RKO (cell line): ENCODE data around the gene RND3.
A peak's percentile ranks its signal among the peaks of the same experiment; 100 is the strongest.

Source experiments
- DNase-seq: peaks from one replicate; pipeline ENCODE4 v3.0.0-alpha.2; 2016; ENCODE audit warnings: low spot score

Gene RND3

GRCh38 chr2:150487537-150488429 is at the start of gene RND3:
TSS of gene RND3 (minus strand) at chr2:150487667. CDS start at chr2:150487417, 250 bp downstream.
- DNase-seq = peak; percentile 97

- no peak for DNase-seq
Measured at GRCh38 chr2:150535176-150535575, 47.7 kb upstream of the RND3 start.

- no peak for DNase-seq
Measured at GRCh38 chr2:150532879-150533278, 45.4 kb upstream of the RND3 start.

DNA sequence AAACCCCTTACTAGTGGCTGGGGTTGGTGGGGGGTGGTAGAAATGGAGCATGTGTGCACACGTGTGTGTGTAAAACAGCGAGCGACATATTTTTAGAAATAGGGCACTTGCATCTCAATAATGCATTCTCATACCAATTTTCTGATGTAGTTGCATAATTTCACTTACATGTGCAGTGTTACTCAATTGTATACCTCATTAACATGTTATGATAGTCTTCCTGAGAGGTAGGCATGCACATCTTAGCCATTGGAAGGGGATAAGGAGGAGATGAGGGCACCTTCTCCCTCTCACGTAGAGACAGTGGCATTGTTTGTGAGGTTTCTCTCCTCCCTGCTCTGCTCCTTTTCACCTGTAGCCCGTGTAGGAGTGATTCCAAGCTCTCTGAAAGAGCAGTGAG is 44.6 kb upstream of the RND3 start:
- DNase-seq = no peak

DNA sequence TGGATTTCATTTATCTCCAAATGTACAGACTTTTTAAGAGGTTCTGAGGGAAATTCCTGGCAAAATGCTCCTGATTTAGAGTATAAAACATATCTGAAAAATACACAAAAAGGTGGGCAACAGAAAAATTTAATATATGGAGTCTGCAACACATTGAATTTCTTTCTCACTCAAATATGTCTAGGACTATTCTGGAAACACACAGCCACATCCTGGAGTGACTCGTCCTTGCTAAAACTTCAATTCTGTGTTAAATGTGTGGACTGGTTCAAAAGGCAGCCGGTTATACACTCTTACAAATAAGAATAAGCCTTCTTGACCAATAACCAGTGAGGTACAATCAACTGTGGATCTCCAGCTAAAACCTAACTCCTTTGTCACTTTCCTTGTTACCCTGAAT is 44.1 kb upstream of the RND3 start:
- no peak for DNase-seq

DNA sequence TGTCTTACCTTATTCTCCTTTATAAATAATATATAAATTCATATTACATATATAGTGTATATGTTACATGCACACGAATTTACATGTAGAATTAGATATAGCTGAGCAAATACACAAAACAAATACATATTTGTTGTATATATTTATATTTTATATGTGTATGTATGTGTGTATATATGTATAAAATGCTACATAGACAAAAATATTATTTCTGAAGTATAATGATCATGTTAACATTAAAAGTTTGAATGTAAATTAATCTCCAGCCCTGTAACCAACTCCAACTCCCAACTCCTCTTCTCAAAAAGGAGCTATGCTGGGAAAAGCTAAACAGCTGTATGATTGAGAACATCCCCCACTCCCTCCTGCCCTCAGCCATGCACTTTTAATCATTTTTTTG is 42.7 kb upstream of the RND3 start:
- no peak for DNase-seq

GRCh38 chr2:150528861-150529801 is 41.7 kb upstream of the RND3 start:
- DNase-seq = no peak

DNA sequence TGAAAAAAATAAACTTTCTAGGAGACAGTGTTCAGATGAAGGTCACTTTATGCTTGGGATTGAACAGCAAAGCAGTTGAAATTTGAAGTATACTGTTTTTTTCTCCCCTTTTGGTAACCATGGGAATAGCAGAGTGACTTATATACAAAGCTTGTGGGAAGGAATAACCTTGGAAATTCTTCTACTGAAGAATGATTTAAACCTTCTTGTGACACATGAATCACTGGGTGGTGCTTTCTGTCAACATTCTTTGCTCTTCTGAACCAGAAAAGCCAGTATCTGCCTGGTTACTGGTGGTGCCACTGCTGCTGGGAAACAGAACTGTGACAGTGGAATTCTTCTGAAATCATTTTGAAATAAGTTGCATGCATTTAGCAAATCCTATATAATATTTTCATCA is 39.4 kb upstream of the RND3 start:
- peak; percentile 62 for DNase-seq

GRCh38 chr2:150526006-150526405 is 38.5 kb upstream of the RND3 start:
- DNase-seq = no peak

DNA sequence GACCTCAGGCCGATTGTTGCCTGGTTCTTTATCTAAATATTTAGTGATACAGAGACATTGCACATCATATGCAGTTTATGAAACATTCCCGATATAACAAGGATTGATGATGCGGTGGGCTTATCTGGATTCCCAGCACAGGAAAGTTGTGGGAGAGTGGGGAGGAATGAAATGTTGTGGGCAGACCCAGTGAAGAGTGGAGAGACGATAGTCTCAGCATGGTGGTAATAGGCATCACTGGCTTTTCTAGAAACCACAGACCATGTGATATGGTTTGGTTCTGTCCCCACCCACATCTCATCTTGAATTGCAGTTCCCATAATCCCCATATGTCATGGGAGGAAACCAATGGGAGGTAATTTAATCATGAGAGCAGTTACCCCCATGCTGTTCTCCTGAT is 34.8 kb upstream of the RND3 start:
- DNase-seq = no peak

GRCh38 chr2:150520887-150521664 is 33.6 kb upstream of the RND3 start:
- DNase-seq = no peak

DNA sequence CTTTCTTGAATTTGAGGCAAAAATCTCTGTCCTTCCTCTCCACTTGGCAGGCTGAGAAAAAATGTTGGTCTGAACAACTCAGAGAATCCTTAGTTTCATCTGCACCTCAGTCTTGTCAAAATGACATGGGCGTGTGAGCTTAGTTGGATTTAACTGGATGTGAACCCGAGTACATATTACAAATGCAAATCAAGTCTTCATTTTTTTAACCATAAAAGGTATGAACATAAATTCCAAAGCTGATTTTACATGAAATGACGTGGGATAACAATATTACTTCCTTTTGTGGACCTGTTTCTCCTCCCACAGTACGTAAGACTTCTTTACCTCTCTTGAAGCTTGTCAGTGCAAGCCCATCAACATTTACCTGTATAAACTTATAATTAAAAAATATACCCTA is 32.6 kb upstream of the RND3 start:
- DNase-seq = no peak

DNA sequence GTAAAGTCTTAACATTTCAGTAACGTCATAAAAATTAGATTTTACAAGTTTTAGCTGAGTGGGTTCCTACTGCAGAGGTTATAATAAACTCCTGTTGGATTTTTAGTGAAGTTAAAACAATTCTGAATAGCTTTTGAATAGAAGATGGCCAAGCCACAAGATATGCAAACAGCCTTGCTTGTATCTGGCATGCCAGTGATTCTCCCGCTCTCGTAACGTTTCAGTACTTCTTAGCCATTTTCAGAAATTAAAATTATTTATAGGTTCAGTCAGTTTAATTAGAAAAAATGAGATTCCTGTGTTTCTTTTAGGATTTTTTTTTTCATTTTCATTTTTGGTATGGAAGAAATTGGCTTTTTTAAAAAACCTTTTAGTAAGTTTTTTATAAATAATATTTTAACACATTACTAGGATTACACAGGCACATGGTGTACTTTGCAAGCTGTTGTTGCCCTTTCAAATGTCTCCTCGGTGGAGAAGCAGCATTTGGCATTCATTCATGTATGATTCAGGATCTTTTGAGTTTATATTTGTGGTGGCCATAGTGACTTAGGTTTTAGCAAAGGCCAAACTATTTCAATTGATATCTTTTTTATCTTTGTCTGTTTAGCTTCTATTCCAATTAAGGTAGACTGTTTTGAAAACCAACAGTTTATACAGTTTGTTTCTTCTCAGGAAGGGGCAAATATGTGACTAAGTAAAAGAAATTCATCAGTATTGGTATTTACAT is 30.6 kb upstream of the RND3 start:
- no peak for DNase-seq

- no peak for DNase-seq
Measured at GRCh38 chr2:150513647-150514046, 26.2 kb upstream of the RND3 start.

- no peak for DNase-seq
Measured at GRCh38 chr2:150508497-150509137, 21.1 kb upstream of the RND3 start.

DNA sequence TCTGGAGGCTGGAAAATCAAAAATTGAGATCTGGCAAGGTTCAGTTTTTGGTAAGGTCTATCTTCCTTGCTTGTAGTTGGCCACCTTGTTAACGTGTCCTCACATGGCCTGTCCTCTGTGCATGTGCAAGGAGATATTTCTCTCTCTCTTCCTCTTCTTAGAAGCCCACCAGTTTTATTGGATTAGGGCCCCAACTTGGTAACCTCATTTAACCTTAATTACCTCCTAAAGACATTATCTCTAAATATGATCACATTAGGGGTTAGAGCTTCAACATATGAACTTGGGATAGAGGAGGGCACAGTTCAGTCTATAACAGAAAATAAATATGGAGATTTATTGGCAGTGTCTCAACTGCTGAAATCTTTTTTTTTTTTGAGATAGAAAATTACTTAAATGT is 19.6 kb upstream of the RND3 start:
- no peak for DNase-seq

GRCh38 chr2:150505178-150505577 is 17.7 kb upstream of the RND3 start:
- DNase-seq = no peak

DNA sequence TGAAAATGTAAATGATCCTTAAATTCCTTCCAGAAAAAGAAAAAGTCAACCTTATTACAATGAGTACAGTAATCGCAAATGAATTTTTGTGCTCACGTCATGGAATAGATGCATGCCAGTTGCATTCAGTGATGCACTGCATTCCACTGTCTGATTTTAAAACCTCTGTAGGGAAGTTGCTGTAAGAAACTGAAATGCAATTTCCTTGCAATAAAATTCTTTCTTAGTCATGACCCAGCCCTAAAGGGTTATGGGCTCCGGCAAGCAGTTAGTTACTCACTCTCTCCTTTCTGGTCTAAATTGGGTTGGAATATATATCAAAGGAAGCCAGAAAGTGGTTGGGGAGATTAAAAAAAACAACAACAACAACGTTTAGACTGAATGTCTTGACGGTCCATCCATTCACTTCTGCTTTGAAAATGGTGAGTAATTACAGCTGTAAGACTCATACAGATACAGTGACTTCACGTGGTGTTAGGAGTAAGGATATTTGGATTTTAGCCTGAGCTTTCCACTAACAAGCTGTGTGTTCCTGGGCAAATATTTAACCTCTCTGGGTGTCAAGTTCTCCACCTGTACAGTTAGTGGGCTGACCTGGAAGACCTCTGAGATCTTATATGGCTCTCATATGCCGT is 8.6 kb upstream of the RND3 start:
- DNase-seq = peak; percentile 19

DNA sequence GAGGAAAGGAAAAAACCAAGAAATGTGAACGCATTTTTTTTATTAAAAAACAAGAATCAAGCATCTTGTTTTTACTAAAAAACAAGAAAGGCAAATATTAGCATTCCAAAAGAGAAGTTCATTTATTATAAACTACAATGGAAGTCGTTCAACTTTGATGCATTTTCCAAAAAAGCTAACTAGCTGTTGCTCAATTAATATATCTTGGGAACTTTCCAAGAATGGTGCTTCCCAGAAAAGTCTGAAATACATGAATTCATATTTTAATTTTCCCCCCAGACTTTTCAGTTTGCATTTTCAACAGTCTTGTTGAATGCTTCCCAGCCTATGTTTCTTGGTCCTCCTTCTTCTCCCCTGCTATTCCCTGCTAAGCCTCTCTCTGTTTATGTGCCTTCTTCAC is 7.5 kb upstream of the RND3 start:
- DNase-seq = no peak

- DNase-seq = no peak
Measured at GRCh38 chr2:150494234-150494945, 6.9 kb upstream of the RND3 start.
